ENCODE results near the gene TSHZ2. TPM values are rescaled to one million over a fixed set of nuclear protein-coding genes. Genes with fewer than 3 reads are reported as not detected.

TSHZ2 gene
- total RNA-seq, 1 experiment from 2014 or later = 0.20 TPM

GRCh38 chr20:53202777-53203176 is 230.6 kb downstream of the TSHZ2 start (continued):
- TF ChIP-seq, protein P1, sequence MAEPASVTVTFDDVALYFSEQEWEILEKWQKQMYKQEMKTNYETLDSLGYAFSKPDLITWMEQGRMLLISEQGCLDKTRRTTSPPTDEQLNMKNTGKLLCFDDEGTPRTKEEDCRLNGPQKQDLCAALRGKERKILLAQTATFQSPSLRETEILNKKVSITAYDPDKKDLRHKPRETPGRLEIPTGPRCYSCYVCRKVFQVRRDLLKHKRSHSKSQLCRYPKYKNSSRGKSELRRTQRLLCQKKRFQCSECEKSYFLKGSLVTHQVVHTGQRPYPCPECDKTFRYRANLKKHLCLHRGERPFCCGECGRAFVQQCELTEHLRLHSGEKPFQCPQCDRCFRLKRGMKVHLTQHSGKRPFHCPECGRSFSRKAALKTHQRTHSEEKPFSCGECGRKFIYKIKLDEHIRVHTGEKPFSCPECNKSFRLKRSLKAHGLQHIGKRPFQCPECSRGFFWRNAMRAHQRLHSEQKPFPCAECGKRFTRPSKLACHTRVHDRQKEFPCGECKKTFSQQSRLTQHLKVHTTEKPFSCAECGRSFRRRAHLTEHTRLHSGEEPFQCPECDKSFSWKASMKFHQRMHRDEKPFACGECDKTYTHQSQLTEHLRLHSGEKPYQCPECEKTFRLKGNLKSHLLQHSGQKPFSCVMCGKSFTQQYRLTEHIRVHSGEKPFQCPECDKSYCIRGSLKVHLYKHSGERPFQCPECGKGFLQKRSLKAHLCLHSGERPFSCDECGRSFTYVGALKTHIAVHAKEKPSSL (CRISPR knock-in tag; conservative IDR thresholded peaks at IDR 0.05) = no peak
- TF ChIP-seq FOXJ3 (CRISPR knock-in tag; IDR thresholded peaks at IDR 0.05; ENCODE audit: borderline replicate concordance) = no peak

DNA sequence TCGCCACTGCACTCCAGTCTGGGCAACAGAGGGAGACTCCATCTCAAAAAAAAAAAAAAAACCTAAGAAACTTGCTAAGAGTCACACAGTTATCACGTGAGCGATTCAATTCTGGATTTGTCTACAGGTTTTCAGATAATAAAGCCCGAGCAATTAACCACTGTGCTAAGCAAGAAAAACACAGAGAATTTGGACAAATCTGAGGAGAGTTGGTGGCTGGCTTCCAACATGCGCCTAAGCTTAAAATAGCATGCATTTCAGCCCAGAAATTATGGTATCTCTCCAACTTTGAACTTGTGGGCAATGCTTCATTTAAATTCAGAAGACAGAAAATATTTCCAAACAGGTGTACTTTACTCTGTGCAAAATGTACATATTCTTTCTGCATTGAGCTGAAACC is 232.9 kb downstream of the TSHZ2 start:
- ChIA-PET POLR2A (no interaction called here), CTCF (no interaction called here)
- Mint-ChIP-seq H3K4me3 (no peak overlapping the region), H3K27me3 (ENCODE audit: low read depth) (no peaks in the 10 kb centered on the region), H3K4me1 (peaks cover 23% of the 10 kb centered on the region), H3K27ac (no peak overlapping the region), H3K36me3 (no peaks in the 10 kb centered on the region), H3K9me3 (no peaks in the 10 kb centered on the region)
- DNase-seq (ENCODE audit: low spot score) (no peak), ATAC-seq (no peak)
- TF ChIP-seq SP1 (CRISPR knock-in tag; conservative IDR thresholded peaks at IDR 0.05) (no peak), PRRX2 (CRISPR knock-in tag; IDR thresholded peaks at IDR 0.05) (no peak), TP53 (CRISPR knock-in tag; IDR thresholded peaks at IDR 0.05) (no peak), GRHL2 (CRISPR knock-in tag; IDR thresholded peaks at IDR 0.05; ENCODE audit: insufficient replicate concordance, severe bottlenecking) (no peak), ZNF671 (CRISPR knock-in tag; IDR thresholded peaks at IDR 0.05) (no peak), NFATC4 (CRISPR knock-in tag; IDR thresholded peaks at IDR 0.05) (no peak), TCF7 (CRISPR knock-in tag; IDR thresholded peaks at IDR 0.05; ENCODE audit: low read depth) (no peak), ZSCAN18 (CRISPR knock-in tag; IDR thresholded peaks at IDR 0.05) (no peak), ZNF532 (CRISPR knock-in tag; IDR thresholded peaks at IDR 0.05; ENCODE audit: borderline replicate concordance) (no peak), ZNF423 (CRISPR knock-in tag; IDR thresholded peaks at IDR 0.05) (no peak)
- TF ChIP-seq, protein P1 (CRISPR knock-in tag; conservative IDR thresholded peaks at IDR 0.05) = no peak
- TF ChIP-seq, protein P2, sequence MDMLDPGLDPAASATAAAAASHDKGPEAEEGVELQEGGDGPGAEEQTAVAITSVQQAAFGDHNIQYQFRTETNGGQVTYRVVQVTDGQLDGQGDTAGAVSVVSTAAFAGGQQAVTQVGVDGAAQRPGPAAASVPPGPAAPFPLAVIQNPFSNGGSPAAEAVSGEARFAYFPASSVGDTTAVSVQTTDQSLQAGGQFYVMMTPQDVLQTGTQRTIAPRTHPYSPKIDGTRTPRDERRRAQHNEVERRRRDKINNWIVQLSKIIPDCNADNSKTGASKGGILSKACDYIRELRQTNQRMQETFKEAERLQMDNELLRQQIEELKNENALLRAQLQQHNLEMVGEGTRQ (CRISPR knock-in tag; IDR thresholded peaks at IDR 0.05) = no peak
- TF ChIP-seq, protein P3, sequence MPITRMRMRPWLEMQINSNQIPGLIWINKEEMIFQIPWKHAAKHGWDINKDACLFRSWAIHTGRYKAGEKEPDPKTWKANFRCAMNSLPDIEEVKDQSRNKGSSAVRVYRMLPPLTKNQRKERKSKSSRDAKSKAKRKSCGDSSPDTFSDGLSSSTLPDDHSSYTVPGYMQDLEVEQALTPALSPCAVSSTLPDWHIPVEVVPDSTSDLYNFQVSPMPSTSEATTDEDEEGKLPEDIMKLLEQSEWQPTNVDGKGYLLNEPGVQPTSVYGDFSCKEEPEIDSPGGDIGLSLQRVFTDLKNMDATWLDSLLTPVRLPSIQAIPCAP (CRISPR knock-in tag; IDR thresholded peaks at IDR 0.05) = no peak
- TF ChIP-seq, protein P4, sequence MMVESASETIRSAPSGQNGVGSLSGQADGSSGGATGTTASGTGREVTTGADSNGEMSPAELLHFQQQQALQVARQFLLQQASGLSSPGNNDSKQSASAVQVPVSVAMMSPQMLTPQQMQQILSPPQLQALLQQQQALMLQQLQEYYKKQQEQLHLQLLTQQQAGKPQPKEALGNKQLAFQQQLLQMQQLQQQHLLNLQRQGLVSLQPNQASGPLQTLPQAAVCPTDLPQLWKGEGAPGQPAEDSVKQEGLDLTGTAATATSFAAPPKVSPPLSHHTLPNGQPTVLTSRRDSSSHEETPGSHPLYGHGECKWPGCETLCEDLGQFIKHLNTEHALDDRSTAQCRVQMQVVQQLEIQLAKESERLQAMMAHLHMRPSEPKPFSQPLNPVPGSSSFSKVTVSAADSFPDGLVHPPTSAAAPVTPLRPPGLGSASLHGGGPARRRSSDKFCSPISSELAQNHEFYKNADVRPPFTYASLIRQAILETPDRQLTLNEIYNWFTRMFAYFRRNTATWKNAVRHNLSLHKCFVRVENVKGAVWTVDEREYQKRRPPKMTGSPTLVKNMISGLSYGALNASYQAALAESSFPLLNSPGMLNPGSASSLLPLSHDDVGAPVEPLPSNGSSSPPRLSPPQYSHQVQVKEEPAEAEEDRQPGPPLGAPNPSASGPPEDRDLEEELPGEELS (CRISPR knock-in tag; IDR thresholded peaks at IDR 0.05) = no peak
- TF ChIP-seq, protein P5, sequence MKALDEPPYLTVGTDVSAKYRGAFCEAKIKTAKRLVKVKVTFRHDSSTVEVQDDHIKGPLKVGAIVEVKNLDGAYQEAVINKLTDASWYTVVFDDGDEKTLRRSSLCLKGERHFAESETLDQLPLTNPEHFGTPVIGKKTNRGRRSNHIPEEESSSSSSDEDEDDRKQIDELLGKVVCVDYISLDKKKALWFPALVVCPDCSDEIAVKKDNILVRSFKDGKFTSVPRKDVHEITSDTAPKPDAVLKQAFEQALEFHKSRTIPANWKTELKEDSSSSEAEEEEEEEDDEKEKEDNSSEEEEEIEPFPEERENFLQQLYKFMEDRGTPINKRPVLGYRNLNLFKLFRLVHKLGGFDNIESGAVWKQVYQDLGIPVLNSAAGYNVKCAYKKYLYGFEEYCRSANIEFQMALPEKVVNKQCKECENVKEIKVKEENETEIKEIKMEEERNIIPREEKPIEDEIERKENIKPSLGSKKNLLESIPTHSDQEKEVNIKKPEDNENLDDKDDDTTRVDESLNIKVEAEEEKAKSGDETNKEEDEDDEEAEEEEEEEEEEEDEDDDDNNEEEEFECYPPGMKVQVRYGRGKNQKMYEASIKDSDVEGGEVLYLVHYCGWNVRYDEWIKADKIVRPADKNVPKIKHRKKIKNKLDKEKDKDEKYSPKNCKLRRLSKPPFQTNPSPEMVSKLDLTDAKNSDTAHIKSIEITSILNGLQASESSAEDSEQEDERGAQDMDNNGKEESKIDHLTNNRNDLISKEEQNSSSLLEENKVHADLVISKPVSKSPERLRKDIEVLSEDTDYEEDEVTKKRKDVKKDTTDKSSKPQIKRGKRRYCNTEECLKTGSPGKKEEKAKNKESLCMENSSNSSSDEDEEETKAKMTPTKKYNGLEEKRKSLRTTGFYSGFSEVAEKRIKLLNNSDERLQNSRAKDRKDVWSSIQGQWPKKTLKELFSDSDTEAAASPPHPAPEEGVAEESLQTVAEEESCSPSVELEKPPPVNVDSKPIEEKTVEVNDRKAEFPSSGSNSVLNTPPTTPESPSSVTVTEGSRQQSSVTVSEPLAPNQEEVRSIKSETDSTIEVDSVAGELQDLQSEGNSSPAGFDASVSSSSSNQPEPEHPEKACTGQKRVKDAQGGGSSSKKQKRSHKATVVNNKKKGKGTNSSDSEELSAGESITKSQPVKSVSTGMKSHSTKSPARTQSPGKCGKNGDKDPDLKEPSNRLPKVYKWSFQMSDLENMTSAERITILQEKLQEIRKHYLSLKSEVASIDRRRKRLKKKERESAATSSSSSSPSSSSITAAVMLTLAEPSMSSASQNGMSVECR (CRISPR knock-in tag; IDR thresholded peaks at IDR 0.05; ENCODE audit: borderline replicate concordance) = no peak

All from WTC11 (cell line).